GM12878 (cell line): ENCODE data around the gene PLCD1. TPM values are rescaled to one million over a fixed set of nuclear protein-coding genes. Genes with fewer than 3 reads are reported as not detected.

Experiments
- ATF2 ChIP-seq: IDR thresholded peaks from 2 replicates; pipeline ENCODE4 v1.6.1; 2012; ENCODE audit warnings: low read length, inconsistent platforms
- BCLAF1 ChIP-seq: fragments of 450-650 bp; IDR thresholded peaks from 2 replicates; pipeline ENCODE4 v1.6.1; 2017; ENCODE audit warnings: antibody characterized with exemption, mild to moderate bottlenecking, moderate library complexity
- ESRRA ChIP-seq: IDR thresholded peaks from 2 replicates; pipeline ENCODE4 v1.6.1; 2012; ENCODE audit warnings: mild to moderate bottlenecking, low read length, improper control_type of control experiment
- FOXM1 ChIP-seq: IDR thresholded peaks from 2 replicates; pipeline ENCODE4 v1.6.1; 2012; ENCODE audit warnings: low read depth, mild to moderate bottlenecking, inconsistent platforms, low read length, moderate library complexity
- HSF1 ChIP-seq: fragments of 150-350 bp; IDR thresholded peaks from 2 replicates; pipeline ENCODE4 v1.6.1; 2014; ENCODE audit warnings: mild to moderate bottlenecking, low read depth, low read length
- IKZF1 ChIP-seq: fragments of 450-650 bp; conservative IDR thresholded peaks from 2 replicates; pipeline ENCODE4 v1.6.1; 2017; ENCODE audit warnings: antibody characterized with exemption, mild to moderate bottlenecking
- KLF5 ChIP-seq: fragments of 450-650 bp; IDR thresholded peaks from 2 replicates; pipeline ENCODE4 v1.6.1; 2014; ENCODE audit warnings: mild to moderate bottlenecking; ENCODE audit not compliant: partially characterized antibody
- MAX ChIP-seq: IDR thresholded peaks from 2 replicates; pipeline ENCODE4 v1.6.1; 2012; ENCODE audit warnings: low read depth, low read length, improper control_type of control experiment
- MYC ChIP-seq: IDR thresholded peaks from 2 replicates; pipeline ENCODE4 v1.6.1; 2011; ENCODE audit warnings: mild to moderate bottlenecking, low read length, moderate library complexity, inconsistent platforms; ENCODE audit not compliant: insufficient read depth, insufficient replicate concordance, insufficient read length, severe bottlenecking
- NR2C2 ChIP-seq: IDR thresholded peaks from 2 replicates; pipeline ENCODE4 v1.6.1; 2011; ENCODE audit warnings: borderline replicate concordance, low read depth; ENCODE audit not compliant: control insufficient read depth, insufficient read length
- PBX3 ChIP-seq: IDR thresholded peaks from 2 replicates; pipeline ENCODE4 v1.6.1; 2011; ENCODE audit warnings: mild to moderate bottlenecking, low read depth, low read length, moderate library complexity; ENCODE audit not compliant: insufficient replicate concordance
- RAD51 ChIP-seq: fragments of 450-650 bp; IDR thresholded peaks from 2 replicates; pipeline ENCODE4 v1.6.1; 2016; ENCODE audit warnings: moderate library complexity, mild to moderate bottlenecking, inconsistent platforms
- RB1 ChIP-seq: fragments of 450-650 bp; formaldehyde crosslinking; IDR thresholded peaks from 2 replicates; pipeline ENCODE4 v1.6.1; 2017; ENCODE audit warnings: mild to moderate bottlenecking, borderline replicate concordance
- SPI1 ChIP-seq: IDR thresholded peaks from 2 replicates; pipeline ENCODE4 v1.6.1; 2011; ENCODE audit warnings: low read depth, mild to moderate bottlenecking, low read length, moderate library complexity, borderline replicate concordance; ENCODE audit not compliant: insufficient read depth
- SREBF2 ChIP-seq: IDR thresholded peaks from 2 replicates; pipeline ENCODE4 v1.6.1; 2012; ENCODE audit warnings: mild to moderate bottlenecking, low read length
- TCF3 ChIP-seq: IDR thresholded peaks from 2 replicates; pipeline ENCODE4 v1.6.1; 2012; ENCODE audit warnings: low read depth, mild to moderate bottlenecking, low read length, borderline replicate concordance; ENCODE audit not compliant: insufficient read depth
- WRNIP1 ChIP-seq: IDR thresholded peaks from 2 replicates; pipeline ENCODE4 v1.6.1; 2011; ENCODE audit warnings: low read depth, low read length, improper control_type of control experiment, borderline replicate concordance
- YY1 ChIP-seq: IDR thresholded peaks from 2 replicates; pipeline ENCODE4 v1.6.1; 2011; ENCODE audit warnings: low read depth, mild to moderate bottlenecking, low read length
- ZBED1 ChIP-seq: IDR thresholded peaks from 2 replicates; pipeline ENCODE4 v1.6.1; 2016; ENCODE audit warnings: borderline replicate concordance
- ZNF207 ChIP-seq: fragments of 450-650 bp; IDR thresholded peaks from 2 replicates; pipeline ENCODE4 v1.6.1; 2014; ENCODE audit warnings: antibody characterized with exemption, mild to moderate bottlenecking, borderline replicate concordance
- ZNF622 ChIP-seq: fragments of 450-650 bp; IDR thresholded peaks from 2 replicates; pipeline ENCODE4 v1.6.1; 2017; ENCODE audit warnings: mild to moderate bottlenecking, inconsistent platforms
- ZSCAN29 ChIP-seq: fragments of 450-650 bp; IDR thresholded peaks from 2 replicates; pipeline ENCODE4 v1.6.1; 2017; ENCODE audit warnings: mild to moderate bottlenecking, moderate library complexity
- polyA plus RNA-seq, 11 experiments: library from polyadenylated mRNA; depleted of rRNA in 4 of 11; unstranded in 6 of 11; stranded (reverse) in 5 of 11; fragments of >200 nt; fragmentation: Nextera tagmentation in 4 of 11; fragmentation: Illumina TruSeq in 1 of 11; extraction: Ambion mirVana in 4 of 11; extraction: Trizol in 1 of 11; gene quantifications; 1 replicate in 1 of 11; 2 replicates in 10 of 11; pipeline versions ENCODE4 v1.2.1 to v1.2.3, GENCODE V29; 2011 to 2016; ENCODE audit warnings: inconsistent platforms in 2 of 11, missing spikeins in 2 of 11, low read depth in 1 of 11
- total RNA-seq, 4 experiments: library from RNA; depleted of rRNA in 3 of 4; stranded (reverse); fragments of >200 nt in 3 of 4; fragmentation: Illumina TruSeq in 1 of 4; extraction: Trizol in 1 of 4; gene quantifications; 2 replicates each; pipeline versions ENCODE4 v1.2.1 to v1.2.3, GENCODE V29; 2013 to 2021

The PLCD1 gene
- total and polyA plus RNA-seq, 10 of the 15 experiments (the other 5 are each of a cell fraction or from before 2014, with no cell fraction given), result 0.20 to 3.9 (median 1.2) TPM; not detected in 1

GRCh38 chr3:37993820-37994638 lies 35.4 kb downstream of the PLCD1 start (continued):
- TF ChIP-seq ATF2, result no peak
- TF ChIP-seq HSF1, result no peak
- no peak for TF ChIP-seq BCLAF1
- TF ChIP-seq WRNIP1, result no peak
- peak; percentile 45; the same call in 1 of the 2 replicates for TF ChIP-seq YY1
- peak; percentile 92 for TF ChIP-seq IKZF1
- TF ChIP-seq ESRRA, result no peak
- TF ChIP-seq ZNF622, result no peak
- TF ChIP-seq NR2C2, result no peak
- no peak for TF ChIP-seq PBX3
- peak; percentile 62; the same call in 1 of the 2 replicates for TF ChIP-seq RB1
- peak; percentile 29; the same call in 1 of the 2 replicates for TF ChIP-seq SPI1
- TF ChIP-seq MYC, result peak; percentile 88
- TF ChIP-seq ZNF207, result 0 out of 2 replicates have a peak, but pooled peaks have one; percentile 55
- TF ChIP-seq ZBED1, result no peak
- TF ChIP-seq RAD51, result peak; percentile 33; the same call in 1 of the 2 replicates
- TF ChIP-seq TCF3, result no peak
- TF ChIP-seq KLF5, result no peak
- TF ChIP-seq SREBF2, result no peak
- no peak for TF ChIP-seq FOXM1
- peak; percentile 85 for TF ChIP-seq MAX
- TF ChIP-seq ZSCAN29, result no peak
